NCI-H2227 (cell line): ENCODE data around the gene PHOX2A.

Experiments
- DNase-seq: peaks from one replicate; lab custom pipeline; 2025; ENCODE audit not compliant: unreplicated experiment; lab: John Stamatoyannopoulos, UW

The PHOX2A gene

DNA sequence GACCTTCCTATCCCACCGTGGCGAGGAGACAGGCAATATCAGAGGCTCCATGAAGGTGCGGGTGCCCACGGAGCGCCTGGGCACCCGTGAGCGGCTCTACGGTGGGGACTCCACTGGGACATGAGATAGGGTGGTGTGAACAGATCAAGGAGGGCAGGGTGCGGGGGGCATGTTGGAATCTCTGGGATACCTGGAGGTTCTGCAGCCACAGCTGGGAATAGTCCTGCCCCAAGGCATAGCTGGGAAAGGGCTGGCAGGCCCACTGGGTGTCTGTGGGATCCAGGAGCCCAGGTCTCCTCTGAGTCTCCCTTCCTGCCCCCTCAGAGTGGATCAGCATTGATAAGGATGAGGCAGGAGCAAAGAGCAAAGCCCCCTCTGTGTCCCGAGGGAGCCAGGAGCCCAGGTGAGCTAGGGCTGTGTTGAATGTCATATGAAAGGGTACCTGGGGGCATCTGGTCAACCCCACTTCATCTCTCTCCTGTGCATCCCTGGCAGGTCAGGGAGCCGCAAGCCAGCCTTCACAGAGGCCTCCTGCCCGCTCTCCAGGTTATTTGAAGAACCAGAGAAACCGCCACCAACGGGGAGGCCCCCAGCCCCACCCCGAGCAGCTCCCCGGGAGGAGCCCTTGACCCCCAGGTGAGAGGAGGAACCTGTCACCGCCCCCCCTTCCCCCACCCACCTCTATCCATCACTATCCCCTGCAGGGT lies 8.5 kb downstream of the PHOX2A start:
- no peak for DNase-seq

DNA sequence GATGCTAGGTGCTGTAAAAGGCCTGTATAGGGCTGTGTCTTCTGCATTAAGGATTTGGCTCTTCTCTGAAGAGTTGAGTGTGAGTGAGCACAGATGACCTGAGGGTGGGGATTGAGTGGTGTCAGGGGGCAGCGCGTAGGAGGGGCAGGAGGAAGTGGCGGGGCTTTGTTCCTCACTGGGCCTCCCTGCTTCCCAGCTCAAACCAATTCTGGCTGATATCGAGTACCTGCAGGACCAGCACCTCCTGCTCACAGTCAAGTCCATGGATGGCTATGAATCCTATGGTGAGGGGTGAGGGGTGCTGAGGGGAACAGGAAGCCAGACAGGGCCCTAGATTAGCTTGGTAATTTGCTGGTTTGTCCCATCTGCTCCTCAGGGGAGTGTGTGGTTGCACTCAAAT lies 9.1 kb downstream of the PHOX2A start:
- DNase-seq: no peak

DNA sequence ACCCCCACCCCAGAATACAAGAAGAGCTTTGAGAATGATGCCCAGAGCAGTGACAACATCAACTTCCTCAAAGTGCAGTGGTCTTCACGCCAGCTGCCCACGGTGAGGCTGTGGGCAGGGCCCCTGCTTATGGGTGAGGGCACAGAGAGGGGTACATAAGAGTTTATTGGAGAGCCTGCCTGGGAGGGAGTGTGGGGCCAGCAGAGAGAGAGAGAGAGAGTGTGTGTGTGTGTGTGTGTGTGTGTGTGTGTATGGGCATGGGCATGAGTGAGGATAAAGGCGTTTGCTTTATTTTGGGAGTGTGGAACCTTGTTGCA lies 9.5 kb downstream of the PHOX2A start:
- no peak for DNase-seq

DNA sequence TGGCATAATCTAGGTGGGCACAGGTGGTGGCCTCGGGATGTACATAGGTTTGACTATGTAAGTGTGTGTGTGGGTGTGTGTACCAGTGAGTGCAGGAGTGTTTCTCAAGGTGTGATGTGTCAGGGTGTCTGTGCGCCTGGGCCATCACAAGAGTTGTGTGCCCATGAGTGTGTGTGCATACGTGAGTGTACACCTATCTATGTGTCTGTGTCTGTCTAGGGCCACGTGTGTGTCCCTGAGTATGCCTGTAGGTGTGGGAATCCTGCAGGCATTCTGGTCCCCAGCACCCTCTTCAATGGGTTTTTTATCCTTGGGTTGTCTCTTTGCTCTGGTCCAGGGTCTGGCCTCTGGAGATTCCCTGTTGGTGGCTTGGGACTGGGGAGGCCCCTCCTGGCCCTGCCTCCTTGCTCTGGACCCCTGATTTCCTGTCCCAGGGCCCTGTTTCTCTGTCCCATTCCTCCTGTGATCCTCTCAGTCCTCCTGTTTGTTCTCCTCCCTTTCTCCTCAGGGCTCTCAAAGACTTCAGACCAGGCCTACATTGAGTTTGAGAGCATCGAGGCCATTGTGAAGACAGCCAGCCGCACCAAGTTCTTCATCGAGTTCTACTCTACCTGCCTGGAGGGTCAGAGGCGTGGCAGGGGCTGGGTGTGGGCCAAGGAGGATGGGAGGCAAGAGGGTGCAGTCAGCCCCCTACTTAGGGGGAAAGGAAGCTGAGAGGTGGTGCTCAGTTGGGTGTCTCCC lies 10.0 kb downstream of the PHOX2A start:
- DNase-seq: no peak

DNA sequence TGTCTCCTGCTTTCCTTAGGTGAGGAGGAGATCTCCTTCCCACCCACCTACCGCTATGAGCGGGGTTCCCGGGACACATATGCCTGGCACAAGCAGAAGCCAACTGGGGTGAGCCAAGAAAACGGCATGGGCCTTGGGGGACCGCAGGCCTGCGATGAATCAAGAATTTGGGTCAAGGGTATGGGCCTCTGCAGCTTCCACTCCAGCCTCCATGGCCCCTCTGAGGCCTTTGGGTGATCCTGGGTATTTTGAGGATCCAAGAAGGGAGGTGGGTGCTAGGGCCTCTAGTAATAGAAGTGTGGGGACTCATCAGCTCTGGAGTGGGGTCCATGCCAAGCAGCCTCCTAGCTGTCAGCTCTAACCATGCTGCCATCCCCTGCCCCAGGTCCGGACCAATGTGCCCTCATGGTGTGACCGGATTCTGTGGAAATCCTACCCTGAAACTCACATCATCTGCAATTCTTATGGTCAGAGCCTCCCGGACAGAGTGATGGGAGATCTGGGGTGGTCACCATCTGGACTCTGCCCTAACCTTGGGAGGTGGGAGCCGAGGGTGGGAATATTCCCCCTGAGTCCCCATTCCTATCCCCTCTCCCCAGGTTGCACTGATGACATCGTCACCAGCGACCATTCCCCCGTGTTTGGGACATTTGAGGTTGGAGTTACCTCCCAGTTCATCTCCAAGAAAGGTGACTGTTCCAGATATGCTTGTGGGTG lies 10.8 kb downstream of the PHOX2A start:
- no peak for DNase-seq

DNA sequence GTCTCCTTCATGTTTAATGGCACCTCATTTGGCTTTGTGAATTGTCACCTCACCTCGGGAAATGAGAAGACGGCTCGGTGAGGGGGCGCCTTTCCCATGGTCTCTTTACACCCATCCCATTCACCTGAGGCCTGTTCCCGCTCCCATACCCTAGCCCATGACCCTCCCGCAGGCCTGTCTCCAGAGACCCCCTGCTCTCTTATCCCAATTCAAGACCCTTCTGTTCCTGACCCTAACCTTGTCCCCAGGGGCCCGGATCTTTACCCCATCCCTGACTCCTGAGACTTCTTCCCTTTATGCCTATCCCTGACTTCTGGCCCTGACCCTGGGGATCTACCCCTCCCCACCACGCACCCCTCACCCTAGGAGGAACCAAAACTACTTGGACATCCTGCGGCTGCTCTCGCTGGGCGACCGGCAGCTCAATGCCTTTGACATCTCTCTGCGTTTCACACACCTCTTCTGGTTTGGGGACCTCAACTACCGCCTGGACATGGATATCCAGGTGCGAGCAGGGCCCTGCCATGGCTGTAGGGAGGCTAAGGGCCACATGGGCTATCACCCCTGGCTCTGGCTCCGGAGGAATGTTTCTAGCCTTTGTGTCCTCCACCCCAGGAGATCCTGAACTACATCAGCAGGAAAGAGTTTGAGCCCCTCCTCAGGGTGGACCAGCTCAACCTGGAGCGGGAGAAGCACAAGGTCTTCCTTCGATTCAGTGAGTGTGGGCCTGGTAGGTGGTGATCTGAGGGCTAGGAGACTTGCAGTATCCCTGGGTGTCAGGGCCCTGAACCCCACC lies 11.5 kb downstream of the PHOX2A start:
- DNase-seq: no peak

DNA sequence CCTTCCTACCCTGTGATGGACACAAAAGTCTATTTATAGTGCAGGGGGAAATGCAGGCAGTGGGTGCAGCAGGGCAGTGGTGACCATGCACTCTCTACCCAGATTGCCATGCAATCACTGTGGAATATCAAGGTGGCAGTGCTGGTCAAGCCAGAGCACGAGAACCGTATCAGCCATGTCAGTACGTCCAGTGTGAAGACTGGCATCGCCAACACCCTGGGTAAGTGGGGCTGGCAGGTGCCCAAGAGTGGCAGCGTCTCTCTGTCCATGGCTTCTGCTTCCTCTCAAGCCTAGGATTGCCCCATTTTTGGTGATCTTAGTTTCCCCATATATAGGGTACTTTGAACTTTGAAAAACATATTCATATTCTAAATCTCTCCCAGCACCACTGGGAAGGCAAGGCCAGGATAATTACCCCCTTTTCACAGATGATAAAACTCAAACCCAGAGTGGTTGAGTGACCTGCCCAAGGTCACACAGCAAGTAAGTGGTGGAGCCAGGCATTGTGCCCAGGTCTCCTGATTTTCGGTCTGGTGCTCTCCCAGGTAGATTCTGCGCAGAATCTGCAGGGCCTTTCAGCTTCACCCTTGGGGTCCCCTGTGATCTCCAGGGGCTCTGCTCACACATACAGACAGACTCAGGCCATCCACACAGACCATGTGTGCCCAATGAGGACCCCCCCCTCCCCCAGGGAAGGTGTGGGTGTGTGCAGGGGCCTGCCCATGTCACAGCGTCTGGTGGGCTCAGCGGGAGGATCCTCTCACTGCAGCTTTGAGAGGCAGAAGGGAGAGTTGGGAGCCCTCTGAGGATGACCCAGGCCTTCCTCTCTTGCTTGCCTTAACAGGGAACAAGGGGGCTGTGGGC lies 12.3 kb downstream of the PHOX2A start:
- DNase-seq: no peak

DNA sequence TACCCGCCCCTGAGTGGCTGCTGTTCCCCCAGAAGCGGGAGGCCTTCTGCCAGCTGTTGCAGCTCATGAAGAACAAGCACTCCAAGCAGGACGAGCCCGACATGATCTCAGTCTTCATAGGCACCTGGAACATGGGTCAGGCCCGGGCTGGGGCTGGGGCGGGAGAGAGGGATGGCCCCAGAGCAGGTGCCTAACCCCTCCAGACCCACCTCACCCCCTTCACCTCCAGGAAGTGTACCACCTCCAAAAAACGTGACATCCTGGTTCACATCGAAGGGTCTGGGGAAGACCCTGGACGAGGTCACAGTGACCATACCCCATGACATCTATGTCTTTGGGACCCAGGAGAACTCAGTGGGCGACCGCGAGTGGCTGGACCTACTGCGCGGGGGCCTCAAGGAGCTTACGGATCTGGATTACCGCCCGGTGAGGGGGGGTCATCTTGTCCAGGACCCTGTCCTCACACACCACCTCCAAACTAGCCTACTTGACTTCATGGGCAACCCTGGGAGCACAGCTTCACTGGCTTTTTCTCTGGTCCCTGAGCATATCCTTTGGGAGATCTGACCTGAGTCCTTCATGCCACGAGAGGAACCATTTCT lies 13.1 kb downstream of the PHOX2A start:
- no peak for DNase-seq

DNA sequence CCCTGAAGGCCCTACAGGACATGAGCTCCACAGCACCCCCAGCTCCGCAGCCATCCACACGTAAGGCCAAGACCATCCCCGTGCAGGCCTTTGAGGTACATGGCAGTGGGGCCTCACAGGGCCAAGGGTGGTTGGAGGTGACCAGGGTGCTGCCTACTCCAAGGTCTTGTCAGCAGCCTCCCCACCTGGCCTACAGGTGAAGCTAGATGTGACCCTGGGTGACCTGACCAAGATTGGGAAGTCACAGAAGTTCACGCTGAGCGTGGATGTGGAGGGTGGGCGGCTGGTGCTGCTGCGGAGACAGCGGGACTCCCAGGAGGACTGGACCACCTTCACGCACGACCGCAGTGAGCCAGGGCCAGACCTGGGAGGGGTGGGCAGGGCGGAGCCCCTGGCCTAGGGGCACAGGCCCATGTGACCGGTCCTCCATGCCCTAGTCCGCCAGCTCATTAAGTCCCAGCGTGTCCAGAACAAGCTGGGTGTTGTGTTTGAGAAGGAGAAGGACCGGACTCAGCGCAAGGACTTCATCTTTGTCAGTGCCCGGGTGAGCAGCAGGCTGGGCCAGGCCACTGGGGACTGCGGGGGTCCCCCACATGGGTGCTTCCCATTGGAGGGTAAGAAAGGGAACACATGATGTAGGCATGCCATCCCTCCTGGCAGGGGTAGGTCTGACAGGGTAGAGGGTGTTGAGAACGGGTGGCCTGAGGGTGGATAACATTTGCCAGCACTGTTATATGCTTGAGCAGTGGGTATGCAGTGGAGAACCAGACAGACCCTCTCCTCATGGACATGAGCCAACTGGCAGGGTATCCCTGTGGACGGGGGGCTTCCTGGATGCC lies 13.8 kb downstream of the PHOX2A start:
- no peak for DNase-seq

DNA sequence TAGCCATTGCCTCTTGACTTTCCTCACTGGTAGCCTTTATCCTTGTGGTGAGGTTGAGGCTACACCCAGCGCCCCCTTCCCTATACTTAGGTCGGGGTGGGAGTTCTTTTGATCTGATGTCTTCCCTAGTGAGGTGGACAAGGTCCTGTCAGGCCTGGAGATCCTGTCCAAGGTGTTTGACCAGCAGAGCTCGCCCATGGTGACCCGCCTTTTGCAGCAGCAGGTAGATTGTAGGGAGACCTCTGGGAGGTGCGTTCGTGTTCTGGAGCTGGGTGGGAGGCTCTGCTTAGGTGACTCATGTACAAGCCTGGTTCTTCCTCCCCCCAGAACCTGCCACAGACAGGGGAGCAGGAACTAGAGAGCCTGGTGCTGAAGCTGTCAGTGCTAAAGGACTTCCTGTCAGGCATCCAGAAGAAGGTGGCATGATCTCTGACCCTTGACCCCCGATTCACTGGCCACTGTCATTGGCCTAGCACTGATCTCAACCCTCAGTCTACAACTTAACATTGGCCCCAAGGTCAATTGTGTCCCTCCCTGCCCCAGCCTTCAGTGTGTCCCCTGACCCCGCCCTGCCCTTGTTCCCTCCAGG lies 14.5 kb downstream of the PHOX2A start:
- no peak for DNase-seq

DNA sequence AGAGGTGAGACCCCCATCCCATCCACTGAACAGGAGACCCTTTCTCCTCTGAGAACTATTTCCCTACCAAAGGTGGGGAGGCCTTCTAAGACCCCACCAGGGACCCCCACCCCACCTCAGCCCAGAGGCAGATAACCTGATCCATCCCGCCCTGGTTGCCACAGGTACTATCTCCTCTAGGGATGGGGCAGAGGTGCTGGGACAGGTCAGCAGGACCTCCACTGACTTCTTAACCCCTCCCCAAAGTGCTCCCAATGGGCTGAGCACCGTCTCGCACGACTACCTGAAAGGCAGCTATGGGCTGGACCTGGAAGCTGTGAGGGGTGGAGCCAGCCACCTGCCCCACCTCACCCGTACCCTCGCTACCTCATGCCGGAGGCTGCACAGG lies 15.1 kb downstream of the PHOX2A start:
- no peak for DNase-seq

DNA sequence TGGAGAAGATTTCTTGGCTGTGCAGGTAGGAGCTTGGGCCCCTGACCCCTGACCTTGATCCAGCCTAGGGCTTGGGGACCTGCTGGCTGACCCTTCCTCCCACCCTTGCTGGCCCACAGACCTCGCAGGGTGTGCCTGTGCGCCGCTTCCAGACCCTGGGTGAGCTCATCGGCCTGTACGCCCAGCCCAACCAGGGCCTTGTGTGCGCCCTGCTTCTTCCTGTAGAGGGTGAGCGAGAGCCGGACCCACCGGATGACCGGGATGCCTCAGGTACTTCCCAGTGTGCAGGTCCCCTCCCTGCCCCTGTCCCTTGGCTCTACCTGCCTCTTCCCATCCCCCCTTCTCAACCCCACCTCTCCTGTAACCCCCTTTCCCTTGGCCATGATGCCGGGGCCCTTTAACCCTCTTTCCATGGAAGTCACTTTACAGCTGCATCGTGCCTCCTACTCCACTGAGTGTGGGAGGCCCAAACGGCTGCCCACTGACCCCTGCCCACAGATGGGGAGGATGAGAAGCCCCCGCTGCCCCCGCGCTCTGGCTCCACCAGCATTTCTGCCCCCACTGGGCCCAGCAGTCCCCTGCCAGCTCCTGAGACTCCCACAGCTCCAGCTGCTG lies 15.6 kb downstream of the PHOX2A start:
- DNase-seq: no peak

DNA sequence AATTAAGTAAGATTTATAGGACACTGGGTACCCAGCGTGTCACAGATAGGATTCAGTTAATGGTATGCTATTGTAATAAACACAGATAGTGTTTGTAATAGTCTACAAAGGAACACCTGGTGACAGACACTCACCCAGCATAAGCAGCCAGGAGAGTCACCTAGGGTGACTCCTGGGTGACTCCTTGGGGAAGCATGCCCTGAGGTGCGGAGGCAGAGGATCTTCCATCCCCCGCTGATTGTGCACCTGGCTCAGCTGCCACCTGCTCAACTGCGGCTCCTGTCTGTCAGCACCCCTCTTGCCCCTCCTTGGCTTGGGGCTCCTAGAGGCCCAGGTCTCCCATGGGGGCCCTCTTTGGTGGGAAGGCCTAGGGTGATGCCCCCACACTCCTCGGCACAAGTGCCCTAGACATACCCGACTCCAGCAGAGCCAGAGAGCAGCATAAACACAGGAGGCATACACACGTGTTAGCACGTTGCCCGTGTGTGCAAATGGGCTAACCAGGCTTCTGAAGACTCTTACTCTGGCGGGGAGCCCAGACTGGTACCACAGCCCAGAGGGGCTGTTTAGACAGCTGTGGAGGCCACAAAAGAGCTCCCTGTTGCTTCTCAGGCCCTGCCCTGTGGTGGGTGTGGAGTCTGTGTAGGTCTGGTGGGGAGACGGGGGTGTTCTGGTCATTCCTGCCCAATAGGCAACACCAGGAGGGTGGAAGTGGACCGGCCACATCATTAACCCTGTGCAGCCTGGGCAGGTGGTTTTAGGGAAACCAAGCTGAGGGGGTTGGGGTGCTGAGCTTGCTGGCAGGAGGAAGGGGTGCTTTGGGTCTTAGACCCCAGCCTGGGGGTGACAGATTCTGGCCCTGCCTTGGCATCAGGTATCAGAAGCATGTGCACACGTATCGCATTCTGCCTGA lies 16.4 kb downstream of the PHOX2A start:
- DNase-seq: no peak

DNA sequence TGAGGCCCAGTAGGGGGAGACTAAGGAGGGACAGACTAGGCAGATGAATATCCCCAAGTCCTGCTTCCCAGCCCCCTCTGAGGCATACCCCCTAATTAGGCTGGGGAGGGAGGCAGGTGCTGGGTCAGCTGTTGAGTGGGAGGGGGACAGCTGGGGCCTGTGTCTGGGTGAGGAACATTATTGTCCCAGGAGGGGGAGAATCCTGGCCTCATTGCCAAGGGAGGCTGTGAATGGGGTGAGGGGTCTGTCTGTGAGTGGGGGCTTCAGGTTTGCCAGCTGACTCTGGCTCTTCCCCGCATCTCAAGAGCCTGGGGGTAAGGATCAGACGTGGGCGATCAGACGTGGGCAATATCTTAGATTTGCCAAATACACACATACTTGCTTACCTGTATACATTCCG lies 17.3 kb downstream of the PHOX2A start:
- no peak for DNase-seq

DNA sequence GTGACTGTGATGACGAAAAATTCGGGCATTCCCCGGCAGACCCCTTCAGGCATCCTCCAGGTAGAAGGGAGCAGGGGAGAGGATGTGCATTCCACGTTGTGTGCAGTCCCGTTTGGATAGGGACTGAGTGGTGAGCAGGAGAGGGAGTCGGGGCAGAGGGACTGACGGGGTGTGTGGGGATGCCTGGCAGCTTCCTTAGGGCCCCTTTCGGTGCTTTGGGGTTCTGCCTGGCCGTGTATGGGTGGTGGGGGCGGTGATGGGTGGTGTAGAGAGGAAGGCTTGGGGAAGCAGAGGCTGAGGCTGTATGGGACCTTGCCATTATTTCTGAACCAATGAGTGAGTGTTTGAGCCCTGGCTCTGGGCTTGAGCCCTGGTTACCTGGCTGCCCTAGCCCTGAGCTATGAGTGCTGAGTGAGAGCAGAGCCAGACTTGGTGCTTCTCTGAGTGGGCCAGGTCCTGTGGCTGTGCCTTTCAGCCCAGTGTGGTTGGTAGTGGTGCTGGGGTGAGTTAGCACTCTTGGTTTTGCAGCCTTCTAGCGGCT lies 18.5 kb downstream of the PHOX2A start:
- no peak for DNase-seq

DNA sequence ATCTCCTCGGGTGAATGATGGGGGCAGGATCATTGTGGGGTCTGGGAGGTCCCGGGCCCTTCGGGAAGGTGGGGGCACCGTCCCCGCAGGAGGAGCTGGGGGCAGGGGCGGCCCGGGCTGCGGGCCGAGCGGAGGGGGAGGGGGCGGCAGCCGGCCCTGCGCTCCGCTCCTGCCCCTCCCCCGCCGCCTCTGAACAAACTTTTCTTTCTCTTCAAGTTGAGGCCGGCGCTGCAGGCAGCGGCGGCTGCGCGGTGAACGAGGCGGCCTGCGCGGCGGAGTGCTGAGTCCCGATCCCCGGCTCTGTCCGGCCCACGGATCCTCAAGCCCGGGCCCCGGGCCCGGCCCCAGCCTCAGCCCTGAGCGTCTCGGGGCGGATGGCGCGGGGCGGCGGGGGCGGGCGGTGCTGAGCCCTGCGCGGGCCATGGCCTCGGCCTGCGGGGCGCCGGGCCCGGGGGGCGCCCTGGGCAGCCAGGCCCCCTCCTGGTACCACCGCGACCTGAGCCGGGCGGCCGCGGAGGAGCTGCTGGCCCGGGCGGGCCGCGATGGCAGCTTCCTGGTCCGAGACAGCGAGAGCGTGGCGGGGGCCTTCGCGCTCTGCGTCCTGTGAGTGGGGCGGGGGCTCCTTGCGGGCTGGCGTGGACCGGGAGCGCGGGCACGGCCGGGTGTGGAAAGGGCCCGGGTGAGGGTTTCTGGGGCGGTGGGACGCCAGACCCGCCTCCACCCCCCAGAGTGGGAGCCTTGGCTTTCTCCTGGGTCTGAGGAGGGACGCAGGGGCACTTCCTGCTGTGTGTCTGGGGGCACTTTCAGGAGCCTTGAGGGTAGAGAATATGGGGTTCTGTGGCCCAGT lies 19.2 kb downstream of the PHOX2A start, which contains the start of gene INPPL1:
Gene INPPL1, plus strand, starts transcription at position 204 of the 847 bp plus-strand sequence. Its CDS starts 218 bp downstream, at position 422.
- peak; percentile 41 for DNase-seq
